ENCODE measurements around the gene FNDC11. TPM values are rescaled to one million over a fixed set of nuclear protein-coding genes. Genes with fewer than 3 reads are reported as not detected.

FNDC11 gene
- total RNA-seq, 8 experiments from 2014 or later = 0.36 to 3.5 (median 2.0) TPM

DNA sequence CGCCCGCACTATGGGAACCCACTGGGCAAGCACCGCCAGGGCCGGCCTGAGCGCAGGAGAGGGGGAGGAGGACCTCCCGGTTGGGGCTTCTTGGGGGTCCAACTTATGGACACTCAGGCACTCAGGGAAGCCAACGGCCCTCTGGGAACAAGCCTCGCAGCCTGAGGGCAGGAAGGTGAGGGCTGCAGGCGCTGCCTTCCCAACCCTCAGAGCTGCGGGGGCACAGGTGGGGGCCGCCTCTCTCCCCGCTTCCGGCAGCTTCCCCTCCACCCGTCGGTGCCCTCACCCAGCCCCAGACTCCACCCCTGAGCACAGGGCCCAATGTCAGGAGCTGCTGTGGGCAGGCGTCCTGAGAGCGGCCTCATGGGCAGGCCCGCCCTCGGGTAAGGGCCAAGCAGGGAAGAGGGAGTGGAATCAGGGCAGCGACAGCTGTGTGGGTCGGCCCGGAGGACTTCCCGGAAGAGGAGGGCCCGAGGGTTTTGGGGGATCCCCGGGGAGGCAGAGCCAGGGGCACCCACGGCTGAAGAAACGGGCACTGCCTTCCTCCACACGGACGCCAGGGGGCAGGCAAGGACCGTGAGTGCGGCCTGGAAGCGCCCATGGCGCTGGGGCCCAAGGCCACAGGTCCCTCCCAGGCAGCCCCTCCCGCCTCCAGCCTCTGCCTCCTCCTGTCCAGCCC is 16.3 kb upstream of the FNDC11 start:
- peak overlapping the region in 2 of 5 donors; percentile 7 to 12 for H3K4me3 ChIP-seq
- peaks cover 18 to 21% of the 10 kb centered on the region in 2 donors for H3K4me1 ChIP-seq (replicated peaks in 1 of 2)
- WGBS, 10 experiments = 100% methylated on average over 1 to 2 of the region's 34 CpGs; no CpG with 5 or more reads in 8 of the 10 experiments
- H3K27ac ChIP-seq = no peak overlapping the region
- in situ Hi-C loops (cut with MboI; ENCODE audit: low pct_unique_long_range_greater_than_20kb in 2 of 9, low sequenced_read_pairs in 9 of 9, unreplicated experiment in 9 of 9) = loop anchor here in 1 of 9 experiments (25.0 kb wide), 1 partner anchor 325 kb away; the partner anchor contains the start of genes ABHD16B and TPD52L2
- ATAC-seq (replicated peaks in 6 of 8) = peak; percentile 58 to 92 (median 70)

DNA sequence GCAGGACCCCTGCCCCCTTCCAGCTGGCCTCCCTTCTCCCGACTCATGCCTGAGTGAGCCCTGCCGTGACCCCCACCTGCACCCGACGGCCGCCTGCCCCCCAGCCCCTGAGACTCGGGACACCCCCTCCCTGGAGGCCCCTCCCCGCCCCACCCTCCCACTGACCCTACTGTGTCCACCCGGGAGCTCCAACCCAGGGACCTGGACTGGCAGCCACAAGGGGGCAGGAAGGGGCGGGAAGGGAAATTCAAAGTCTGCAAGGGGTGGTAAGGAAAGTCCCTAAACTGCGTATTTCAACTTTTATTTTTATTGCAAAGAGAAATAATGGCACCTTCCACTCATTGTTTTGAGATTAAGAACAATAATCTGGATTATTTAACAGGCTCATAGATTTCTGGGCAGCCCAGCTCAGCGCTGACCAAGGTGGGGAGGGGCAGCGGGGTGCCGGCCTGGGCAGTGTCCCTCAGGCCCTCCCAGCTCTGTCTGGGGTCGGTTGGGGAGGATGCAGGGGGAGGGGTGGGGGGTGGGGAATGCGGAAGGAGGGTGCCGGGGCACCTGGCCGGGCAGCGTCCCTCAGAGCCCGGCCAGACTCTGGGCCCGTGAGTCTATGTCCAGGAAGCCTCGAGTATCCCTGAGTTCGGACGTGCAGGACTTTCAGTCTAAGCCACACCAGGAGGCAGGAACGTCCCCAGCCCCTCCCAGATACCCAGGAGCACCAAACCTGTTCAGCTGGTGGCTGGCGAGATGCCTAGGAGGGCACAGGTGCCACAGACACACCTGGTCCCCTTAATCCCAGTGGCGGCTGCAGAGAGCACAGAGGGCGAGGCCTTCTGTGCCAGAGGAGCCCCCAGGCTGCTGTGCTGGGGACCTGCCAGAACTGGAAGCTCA is 15.5 kb upstream of the FNDC11 start:
- H3K4me3 ChIP-seq = peak overlapping the region in 2 of 5 donors; percentile 7 to 12
- WGBS, 10 experiments = 83% methylated on average over 2 of the region's 27 CpGs; no CpG with 5 or more reads in 9 of the 10 experiments
- no peak overlapping the region for H3K27ac ChIP-seq
- peak; percentile 5 to 48 (median 16) for ATAC-seq (replicated peaks in 6 of 8)
- peaks cover 18 to 21% of the 10 kb centered on the region in 2 donors for H3K4me1 ChIP-seq (replicated peaks in 1 of 2)
- in situ Hi-C loops (cut with MboI; ENCODE audit: low pct_unique_long_range_greater_than_20kb in 2 of 9, low sequenced_read_pairs in 9 of 9, unreplicated experiment in 9 of 9) = loop anchor here in 1 of 9 experiments (25.0 kb wide), 1 partner anchor 324 kb away; the partner anchor contains the start of genes ABHD16B and TPD52L2

DNA sequence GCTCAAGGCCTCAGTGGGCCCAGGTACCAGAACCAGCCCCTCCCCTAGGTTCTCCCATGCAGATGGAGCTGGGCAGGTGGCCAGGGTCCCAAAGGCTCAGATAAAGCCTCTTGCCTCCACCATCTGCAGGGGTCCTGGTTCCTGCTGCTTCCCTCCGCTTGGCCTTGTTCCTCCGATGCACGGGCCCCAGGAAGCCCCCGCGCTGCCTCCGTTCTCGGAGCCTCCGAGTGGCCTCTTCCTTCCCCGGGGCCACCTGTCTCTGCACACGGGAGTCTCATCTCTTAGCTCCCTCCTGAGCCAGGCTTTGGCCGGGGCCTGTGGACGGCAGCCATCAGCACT is 14.9 kb upstream of the FNDC11 start:
- Histone ChIP-seq H3K4me3 (no peak overlapping the region), H3K27ac (no peak overlapping the region), H3K4me1 (replicated peaks in 1 of 2) (peaks cover 18 to 21% of the 10 kb centered on the region in 2 donors)
- WGBS, 10 experiments = 83 to 93% (median 86%) methylated on average over 2 to 10 of the region's 12 CpGs; no CpG with 5 or more reads in 7 of the 10 experiments
- no peak for ATAC-seq (replicated peaks in 6 of 8)
- in situ Hi-C loops (cut with MboI; ENCODE audit: low pct_unique_long_range_greater_than_20kb in 2 of 9, low sequenced_read_pairs in 9 of 9, unreplicated experiment in 9 of 9) = loop anchor here in 1 of 9 experiments (25.0 kb wide), 1 partner anchor 323 kb away; the partner anchor contains the start of genes ABHD16B and TPD52L2

DNA sequence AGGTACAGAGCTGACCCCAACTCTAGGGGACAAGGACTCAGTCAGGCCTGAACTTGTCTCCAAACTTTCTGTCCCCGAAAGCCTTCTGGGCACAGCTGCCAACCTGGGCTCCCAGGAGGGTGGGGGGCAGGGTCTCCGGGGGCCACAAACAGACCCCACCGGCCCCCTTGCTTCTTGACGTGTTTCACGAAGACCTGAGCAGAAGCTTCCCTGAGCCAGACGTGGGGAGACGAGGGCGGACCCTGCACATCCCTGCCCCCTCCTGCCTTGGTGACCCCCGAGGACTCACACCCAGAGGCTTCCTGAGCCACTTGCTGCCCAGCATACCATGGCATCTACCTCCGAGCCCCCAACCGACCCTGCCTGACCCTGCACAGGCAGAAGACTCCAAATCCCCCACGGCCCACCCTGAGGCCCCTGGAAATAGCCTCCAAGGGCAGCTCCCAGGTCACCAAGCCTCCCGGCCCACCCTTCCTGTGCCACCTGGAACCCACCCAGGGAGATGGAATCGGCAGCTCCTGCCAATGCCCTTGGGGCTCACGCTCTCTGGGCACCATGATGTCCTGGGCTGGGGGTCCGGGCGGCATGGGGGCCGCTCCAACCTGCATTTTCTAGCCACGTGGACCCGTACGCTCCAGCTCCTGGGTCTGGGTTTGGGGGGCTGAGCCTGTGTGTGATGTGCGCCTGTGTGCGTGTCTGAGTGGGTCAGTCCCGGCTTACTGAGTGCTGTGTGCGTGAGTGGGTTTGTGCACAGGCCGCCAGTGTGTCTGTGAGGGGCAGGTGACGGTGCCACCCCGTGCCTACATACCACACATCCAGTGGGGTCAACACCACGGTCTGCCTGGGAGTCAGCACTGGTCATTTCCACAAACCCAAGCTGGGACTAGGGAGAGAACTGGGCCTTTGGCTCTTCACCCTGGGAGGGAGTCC is 14.3 kb upstream of the FNDC11 start:
- no peak for ATAC-seq (replicated peaks in 6 of 8)
- Histone ChIP-seq H3K27ac (peak overlapping the region in 1 of 2 donors; percentile 27), H3K4me1 (replicated peaks in 1 of 2) (peaks cover 16 to 17% of the 10 kb centered on the region in 2 donors), H3K4me3 (no peak overlapping the region)
- 100% methylated on average over 5 of the region's 29 CpGs; no CpG with 5 or more reads in 9 of the 10 experiments for WGBS, 10 experiments
- in situ Hi-C loops (cut with MboI; ENCODE audit: low pct_unique_long_range_greater_than_20kb in 2 of 9, low sequenced_read_pairs in 9 of 9, unreplicated experiment in 9 of 9) = loop anchor here in 1 of 9 experiments (25.0 kb wide), 1 partner anchor 323 kb away; the partner anchor contains the start of genes ABHD16B and TPD52L2

DNA sequence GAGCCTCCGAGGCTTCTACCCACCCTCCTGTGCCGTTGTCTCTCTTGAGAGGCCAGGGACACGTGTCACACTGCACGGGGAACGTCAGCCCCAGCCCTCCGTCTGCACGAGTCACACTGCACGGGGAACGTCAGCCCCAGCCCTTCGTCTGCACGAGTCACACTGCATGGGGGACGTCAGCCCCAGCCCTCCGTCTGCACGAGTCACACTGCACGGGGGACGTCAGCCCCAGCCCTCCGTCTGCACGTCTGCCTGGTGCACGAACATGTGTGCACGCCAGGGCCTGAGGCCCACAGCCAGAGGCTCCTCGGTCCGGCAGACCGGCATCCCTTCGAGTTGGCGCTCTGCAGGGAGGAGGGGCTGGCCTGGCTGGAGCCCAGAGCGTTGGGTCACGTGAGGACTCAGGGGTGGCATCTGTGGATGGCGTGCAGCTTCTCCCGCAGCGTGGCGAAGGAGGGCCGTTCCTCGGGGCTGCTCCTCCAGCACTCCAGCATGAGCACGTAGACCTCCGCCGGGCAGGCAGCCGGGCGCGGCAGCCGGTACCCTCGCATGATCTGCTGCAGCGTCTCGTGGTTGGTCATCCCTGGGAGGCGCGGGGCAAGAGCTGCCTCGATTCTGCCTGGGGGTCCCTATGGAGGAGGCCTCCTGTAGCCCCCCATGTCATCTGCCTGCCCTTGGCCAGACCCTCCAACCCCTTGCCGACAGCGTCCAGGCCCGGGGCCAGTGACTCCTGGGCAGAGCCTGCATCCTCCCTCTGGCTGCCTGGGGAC is 13.4 kb upstream of the FNDC11 start:
- in situ Hi-C loops (cut with MboI; ENCODE audit: low pct_unique_long_range_greater_than_20kb in 2 of 9, low sequenced_read_pairs in 9 of 9, unreplicated experiment in 9 of 9) = loop anchor here in 1 of 9 experiments (25.0 kb wide), 1 partner anchor 322 kb away; the partner anchor contains the start of genes ABHD16B and TPD52L2
- WGBS, 10 experiments = 16 to 100% (median 57%) methylated on average over 2 to 15 of the region's 49 CpGs; no CpG with 5 or more reads in 5 of the 10 experiments
- Histone ChIP-seq H3K4me1 (replicated peaks in 1 of 2) (peaks cover 9 to 10% of the 10 kb centered on the region in 2 donors), H3K4me3 (no peak overlapping the region), H3K27ac (peak overlapping the region in 1 of 2 donors; percentile 34)
- peak in 6 of 8 experiments; percentile 4 to 84 (median 74) for ATAC-seq (replicated peaks in 6 of 8)

DNA sequence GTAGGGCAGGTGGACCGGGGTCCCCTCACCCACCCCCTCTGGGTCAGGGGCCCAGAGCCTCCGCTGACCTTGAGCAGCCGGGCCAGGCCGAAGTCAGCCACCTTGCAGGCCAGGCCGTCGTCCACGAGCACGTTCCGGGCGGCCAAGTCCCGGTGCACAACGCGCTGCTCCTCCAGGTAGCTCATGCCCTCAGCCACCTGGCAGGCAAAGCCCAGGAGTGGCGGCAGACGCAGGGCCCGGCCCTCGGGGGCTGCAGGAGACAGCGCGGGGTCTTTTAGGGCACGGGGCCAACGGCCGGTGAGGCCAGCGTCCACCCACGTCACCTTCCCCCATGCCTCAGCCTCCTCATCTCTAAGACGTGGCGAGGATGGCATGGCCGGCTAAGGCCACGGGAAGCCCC is 12.6 kb upstream of the FNDC11 start:
- Histone ChIP-seq H3K4me1 (replicated peaks in 1 of 2) (peaks cover 9 to 10% of the 10 kb centered on the region in 2 donors), H3K27ac (no peak overlapping the region), H3K4me3 (no peak overlapping the region)
- in situ Hi-C loops (cut with MboI; ENCODE audit: low pct_unique_long_range_greater_than_20kb in 2 of 9, low sequenced_read_pairs in 9 of 9, unreplicated experiment in 9 of 9) = loop anchor here in 1 of 9 experiments (25.0 kb wide), 1 partner anchor 321 kb away; the partner anchor contains the start of genes ABHD16B and TPD52L2
- no peak for ATAC-seq (replicated peaks in 6 of 8)
- WGBS, 10 experiments = 98 to 100% methylated on average over 3 to 8 of the region's 28 CpGs; no CpG with 5 or more reads in 8 of the 10 experiments

DNA sequence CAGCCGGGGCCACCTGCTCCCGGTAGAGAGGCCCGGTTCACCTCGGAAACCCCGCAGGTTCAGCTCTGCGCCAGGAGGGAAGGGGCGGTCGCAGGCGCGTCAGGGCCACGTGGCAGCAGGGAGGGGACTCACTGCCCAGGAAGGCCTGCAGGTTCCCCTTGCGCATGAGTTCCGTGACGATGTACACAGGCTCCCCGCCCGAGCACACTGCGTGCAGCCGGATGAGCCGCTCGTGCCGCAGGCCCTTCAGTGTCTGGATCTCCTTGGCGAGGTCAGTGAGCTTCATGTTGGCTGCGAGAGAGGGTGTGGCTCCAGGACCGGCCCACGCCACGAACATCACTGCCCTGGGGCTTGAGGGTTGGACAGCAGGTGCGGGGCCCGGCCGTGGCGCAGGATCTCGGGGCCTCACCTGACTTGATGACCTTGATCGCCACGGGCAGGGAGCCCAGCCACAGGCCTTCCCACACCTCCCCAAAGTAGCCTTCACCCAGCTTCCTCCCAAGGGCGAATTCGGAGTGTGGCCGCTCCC is 11.9 kb upstream of the FNDC11 start:
- in situ Hi-C loops (cut with MboI; ENCODE audit: low pct_unique_long_range_greater_than_20kb in 2 of 9, low sequenced_read_pairs in 9 of 9, unreplicated experiment in 9 of 9) = loop anchor here in 1 of 9 experiments (25.0 kb wide), 1 partner anchor 320 kb away; the partner anchor contains the start of genes ABHD16B and TPD52L2

DNA sequence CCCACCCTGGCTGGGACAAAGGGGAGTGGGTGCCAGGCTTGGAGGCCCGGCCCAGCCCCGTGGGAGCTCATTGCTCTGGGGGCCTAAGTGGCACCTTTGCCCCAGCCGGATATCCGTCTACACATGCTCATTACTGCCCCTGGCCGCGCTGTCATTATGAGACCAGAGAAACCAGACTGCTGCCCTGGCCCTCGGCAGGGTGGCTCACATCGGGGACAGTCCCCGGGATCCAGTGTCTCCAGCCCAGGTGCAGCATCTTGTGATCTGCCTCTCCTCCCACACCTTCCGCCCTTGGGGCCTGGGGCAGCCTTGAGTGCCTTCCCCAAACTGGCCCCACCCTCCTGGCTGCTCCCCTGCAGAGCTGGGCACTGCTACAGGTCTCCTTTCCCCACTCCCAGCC is 11.3 kb upstream of the FNDC11 start:
- Histone ChIP-seq H3K4me1 (replicated peaks in 1 of 2) (peaks cover 7 to 12% of the 10 kb centered on the region in 2 donors), H3K27ac (no peak overlapping the region), H3K4me3 (no peak overlapping the region)
- ATAC-seq (replicated peaks in 6 of 8) = no peak
- WGBS, 10 experiments = 73% methylated on average over 2 of the region's 10 CpGs; no CpG with 5 or more reads in 9 of the 10 experiments
- in situ Hi-C loops (cut with MboI; ENCODE audit: low pct_unique_long_range_greater_than_20kb in 2 of 9, low sequenced_read_pairs in 9 of 9, unreplicated experiment in 9 of 9) = loop anchor here in 1 of 9 experiments (25.0 kb wide), 1 partner anchor 320 kb away; the partner anchor contains the start of genes ABHD16B and TPD52L2

More for the DNA sequence above, 11.9 kb upstream of the FNDC11 start:
- 0% methylated on average over 1 of the region's 36 CpGs; no CpG with 5 or more reads in 9 of the 10 experiments for WGBS, 10 experiments
- Histone ChIP-seq H3K27ac (no peak overlapping the region), H3K4me1 (replicated peaks in 1 of 2) (peaks cover 9 to 12% of the 10 kb centered on the region in 2 donors), H3K4me3 (no peak overlapping the region)
- ATAC-seq (replicated peaks in 6 of 8) = peak in 1 of 8 experiments; percentile 2

DNA sequence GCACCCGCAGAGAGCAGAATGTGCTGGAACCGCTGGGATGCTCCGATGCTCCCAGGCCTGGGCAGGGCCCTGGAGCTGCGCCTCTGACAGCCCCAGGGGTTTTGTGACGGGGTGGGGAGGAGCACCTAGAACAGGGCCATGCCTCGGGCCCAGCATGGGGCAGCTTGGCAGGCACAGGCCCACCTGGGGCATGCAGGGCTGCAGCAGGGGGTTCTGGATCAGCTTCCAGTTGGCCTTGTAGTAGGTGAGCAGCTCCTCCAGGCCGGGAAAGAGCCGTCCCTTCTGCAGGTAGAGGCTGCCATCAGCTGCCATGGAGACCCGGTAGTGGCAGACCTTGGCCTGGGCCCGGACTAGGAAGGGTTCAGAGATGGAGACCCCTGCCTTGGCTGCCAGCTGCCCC is 10.8 kb upstream of the FNDC11 start:
- no peak for ATAC-seq (replicated peaks in 6 of 8)
- Histone ChIP-seq H3K4me3 (no peak overlapping the region), H3K4me1 (replicated peaks in 1 of 2) (peaks cover 5 to 14% of the 10 kb centered on the region in 2 donors), H3K27ac (no peak overlapping the region)
- WGBS, 10 experiments = 75 to 90% methylated on average over 2 of the region's 10 CpGs; no CpG with 5 or more reads in 8 of the 10 experiments
- in situ Hi-C loops (cut with MboI; ENCODE audit: low pct_unique_long_range_greater_than_20kb in 2 of 9, low sequenced_read_pairs in 9 of 9, unreplicated experiment in 9 of 9) = loop anchor here in 1 of 9 experiments (25.0 kb wide), 1 partner anchor 319 kb away; the partner anchor contains the start of genes ABHD16B and TPD52L2

DNA sequence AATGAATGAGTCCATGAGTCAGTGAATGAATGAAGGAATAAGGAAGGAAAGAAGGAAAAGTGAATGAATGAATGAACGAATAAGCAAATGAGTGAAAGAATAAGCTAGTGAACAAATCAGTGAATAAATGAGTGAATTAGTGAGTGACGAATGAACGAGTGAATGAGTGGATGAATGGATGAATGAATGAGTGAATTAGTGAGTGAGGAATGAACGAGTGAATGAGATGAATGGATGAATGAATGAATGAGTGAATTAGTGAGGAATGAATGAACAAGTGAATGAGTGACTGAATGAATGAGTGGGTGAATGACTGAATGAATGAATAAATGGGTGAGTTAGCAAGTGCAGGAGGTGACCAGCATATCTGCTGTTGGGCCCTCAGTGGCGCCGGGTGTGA is 10.2 kb upstream of the FNDC11 start:
- in situ Hi-C loops (cut with MboI; ENCODE audit: low pct_unique_long_range_greater_than_20kb in 2 of 9, low sequenced_read_pairs in 9 of 9, unreplicated experiment in 9 of 9) = loop anchor here in 1 of 9 experiments (25.0 kb wide), 1 partner anchor 319 kb away; the partner anchor contains the start of genes ABHD16B and TPD52L2

More for the DNA sequence above, 10.2 kb upstream of the FNDC11 start:
- no peak overlapping the region for H3K4me3 ChIP-seq
- no peak for ATAC-seq (replicated peaks in 6 of 8)
- H3K27ac ChIP-seq = no peak overlapping the region
- WGBS, 10 experiments = 53 to 87% (median 78%) methylated on average over 4 to 6 of the region's 6 CpGs
- peaks cover 4 to 13% of the 10 kb centered on the region in 2 donors for H3K4me1 ChIP-seq (replicated peaks in 1 of 2)

Data from motor neuron (in vitro differentiated cells).